H9 (cell line): ENCODE results near the gene CSMD2. TPM values are rescaled to one million over a fixed set of nuclear protein-coding genes. Genes with fewer than 3 reads are reported as not detected.

Experiments
- DNase-seq: peaks from one replicate; pipeline ENCODE4 v3.0.0-alpha.2; 2017
- H2AFZ ChIP-seq: one replicate; pipeline ENCODE4 v1.6.1; 2013; ENCODE audit warnings: mild to moderate bottlenecking, low read length, control low read depth, moderate library complexity
- H2AK5ac ChIP-seq: 2 replicates; pipeline ENCODE4 v1.6.1; 2013; ENCODE audit warnings: low read length, control low read depth, mixed read lengths; ENCODE audit not compliant: insufficient read length
- H2BK120ac ChIP-seq: one replicate; pipeline ENCODE4 v1.6.1; 2013; ENCODE audit warnings: low read depth, mild to moderate bottlenecking, low read length, control low read depth, inconsistent platforms; ENCODE audit not compliant: poor library complexity, severe bottlenecking
- H2BK12ac ChIP-seq: 2 replicates; pipeline ENCODE4 v1.6.1; 2013; ENCODE audit warnings: low read length, control low read depth, mixed read lengths, low read depth; ENCODE audit not compliant: insufficient read length
- H2BK15ac ChIP-seq: 2 replicates; pipeline ENCODE4 v1.6.1; 2013; ENCODE audit warnings: low read depth, low read length, control low read depth
- H2BK20ac ChIP-seq: one replicate; pipeline ENCODE4 v1.6.1; 2013; ENCODE audit warnings: low read depth, mild to moderate bottlenecking, low read length, control low read depth, inconsistent platforms; ENCODE audit not compliant: poor library complexity, severe bottlenecking
- H2BK5ac ChIP-seq: 2 replicates; pipeline ENCODE4 v1.6.1; 2013; ENCODE audit warnings: low read length, control low read depth, mixed read lengths; ENCODE audit not compliant: insufficient read length
- H3K14ac ChIP-seq: 2 replicates; pipeline ENCODE4 v1.6.1; 2013; ENCODE audit warnings: low read length, control low read depth; ENCODE audit not compliant: insufficient read depth
- H3K18ac ChIP-seq: 2 replicates; pipeline ENCODE4 v1.6.1; 2013; ENCODE audit warnings: low read depth, mild to moderate bottlenecking, mixed read lengths, low read length, control low read depth; ENCODE audit not compliant: insufficient read length
- H3K23ac ChIP-seq: 2 replicates; pipeline ENCODE4 v1.6.1; 2013; ENCODE audit warnings: low read length, control low read depth, mixed read lengths, low read depth; ENCODE audit not compliant: insufficient read length
- H3K23me2 ChIP-seq: 2 replicates; pipeline ENCODE4 v1.6.1; 2013; ENCODE audit warnings: low read depth, mild to moderate bottlenecking, mixed read lengths, low read length, control low read depth; ENCODE audit not compliant: insufficient read length, poor library complexity, severe bottlenecking
- H3K27ac ChIP-seq: 2 replicates; pipeline ENCODE4 v1.5.1; 2013; ENCODE audit warnings: low read length, control low read depth, mixed read lengths, low read depth; ENCODE audit not compliant: insufficient read length
- H3K27me3 ChIP-seq: 2 replicates; pipeline ENCODE4 v1.6.1; 2013; ENCODE audit warnings: low read length, control low read depth, inconsistent platforms; ENCODE audit not compliant: insufficient read depth
- H3K4ac ChIP-seq: 2 replicates; pipeline ENCODE4 v1.6.1; 2013; ENCODE audit warnings: low read depth, mild to moderate bottlenecking, control low read depth, inconsistent platforms, low read length, moderate library complexity
- H3K4me1 ChIP-seq: 2 replicates; pipeline ENCODE4 v1.6.1; 2013; ENCODE audit warnings: low read length, control low read depth, inconsistent platforms; ENCODE audit not compliant: insufficient read depth
- H3K4me2 ChIP-seq: 2 replicates; pipeline ENCODE4 v1.6.1; 2013; ENCODE audit warnings: low read length, control low read depth, mixed read lengths; ENCODE audit not compliant: insufficient read length, insufficient read depth
- H3K56ac ChIP-seq: 2 replicates; pipeline ENCODE4 v1.6.1; 2013; ENCODE audit warnings: low read depth, mild to moderate bottlenecking, mixed read lengths, low read length, control low read depth; ENCODE audit not compliant: insufficient read length
- H3K79me1 ChIP-seq: 2 replicates; pipeline ENCODE4 v1.6.1; 2013; ENCODE audit warnings: low read depth, mild to moderate bottlenecking, moderate library complexity, low read length, control low read depth, inconsistent platforms; ENCODE audit not compliant: insufficient read depth, poor library complexity, severe bottlenecking
- H3K79me2 ChIP-seq: 2 replicates; pipeline ENCODE4 v1.6.1; 2013; ENCODE audit warnings: low read length, control low read depth, inconsistent platforms; ENCODE audit not compliant: insufficient read depth
- H3K9ac ChIP-seq: 2 replicates; pipeline ENCODE4 v1.6.1; 2013; ENCODE audit warnings: low read length, control low read depth, mixed read lengths; ENCODE audit not compliant: insufficient read length; ENCODE audit errors: extremely low read depth
- H3K9me3 ChIP-seq: one replicate; pipeline ENCODE4 v1.6.1; 2013; ENCODE audit warnings: low read depth, low read length, inconsistent platforms; ENCODE audit not compliant: control insufficient read depth
- H3T11ph ChIP-seq: one replicate; pipeline ENCODE4 v1.6.1; 2013; ENCODE audit warnings: mild to moderate bottlenecking, low read length, control low read depth, inconsistent platforms
- H4K20me1 ChIP-seq: one replicate; pipeline ENCODE4 v1.6.1; 2013; ENCODE audit not compliant: control insufficient read depth, insufficient read length, insufficient read depth
- H4K5ac ChIP-seq: 2 replicates; pipeline ENCODE4 v1.6.1; 2013; ENCODE audit warnings: low read depth, mild to moderate bottlenecking, mixed read lengths, low read length, control low read depth; ENCODE audit not compliant: insufficient read length
- H4K8ac ChIP-seq: replicated peaks from 2 replicates; pipeline ENCODE4 v1.6.1; 2013; ENCODE audit warnings: low read length, control low read depth, mixed read lengths, low read depth; ENCODE audit not compliant: insufficient read length
- H4K91ac ChIP-seq: 2 replicates; pipeline ENCODE4 v1.6.1; 2013; ENCODE audit warnings: low read depth, mild to moderate bottlenecking, moderate library complexity, mixed read lengths, low read length, control low read depth; ENCODE audit not compliant: insufficient read length
- H3K27ac Mint-ChIP-seq, 3 experiments: 2 replicates in 2 of 3; 3 replicates in 1 of 3; pipeline ENCODE4 v1.8.0; 2020 to 2021; ENCODE audit warnings: mixed read lengths in 3 of 3, mild to moderate bottlenecking in 1 of 3, moderate library complexity in 1 of 3
- H3K27me3 Mint-ChIP-seq: 2 replicates; pipeline ENCODE4 v1.8.0; 2021; ENCODE audit warnings: low read depth, mild to moderate bottlenecking, moderate library complexity, mixed read lengths
- H3K36me3 Mint-ChIP-seq, 3 experiments: 2 replicates in 2 of 3; 3 replicates in 1 of 3; pipeline ENCODE4 v1.8.0; 2020 to 2021; ENCODE audit warnings: low read depth in 3 of 3, mixed read lengths in 3 of 3; ENCODE audit not compliant: insufficient read depth in 1 of 3
- H3K4me1 Mint-ChIP-seq, 2 experiments: 2 replicates each; pipeline ENCODE4 v1.8.0; 2020; ENCODE audit warnings: mixed read lengths in 2 of 2
- H3K4me3 Mint-ChIP-seq, 2 experiments: 2 replicates in 1 of 2; 3 replicates in 1 of 2; pipeline ENCODE4 v1.8.0; 2020 to 2021; ENCODE audit warnings: mild to moderate bottlenecking in 2 of 2, mixed read lengths in 2 of 2, moderate library complexity in 1 of 2
- H3K9me3 Mint-ChIP-seq, 2 experiments: 2 replicates in 1 of 2; 3 replicates in 1 of 2; pipeline ENCODE4 v1.8.0; 2020; ENCODE audit warnings: mild to moderate bottlenecking in 2 of 2, mixed read lengths in 2 of 2, moderate library complexity in 1 of 2
- WGBS: extraction: QIAGEN DNeasy Blood & Tissue Kit; methylation state at CpG from one replicate; pipeline ENCODE4 v1.1.7; 2013; ENCODE audit warnings: missing lambda C conversion rate, low lambda C conversion rate, mixed read lengths; ENCODE audit not compliant: insufficient read length; ENCODE audit errors: extremely low coverage; 5-methylcytosine and 5-hydroxymethylcytosine counted together
- total RNA-seq: library from RNA; stranded (reverse); gene quantifications from 2 replicates; pipeline ENCODE4 v1.2.1, GENCODE V29; 2021
- TF ChIP-seq, protein P1 (sequence below): fragments of 200-600 bp; sonication (generic); conservative IDR thresholded peaks from 3 replicates; pipeline ENCODE4 v1.8.0; 2021; ENCODE audit warnings: antibody characterized with exemption, mild to moderate bottlenecking

Gene CSMD2
- total RNA-seq, 1 experiment from 2014 or later = 6.4 TPM

DNA sequence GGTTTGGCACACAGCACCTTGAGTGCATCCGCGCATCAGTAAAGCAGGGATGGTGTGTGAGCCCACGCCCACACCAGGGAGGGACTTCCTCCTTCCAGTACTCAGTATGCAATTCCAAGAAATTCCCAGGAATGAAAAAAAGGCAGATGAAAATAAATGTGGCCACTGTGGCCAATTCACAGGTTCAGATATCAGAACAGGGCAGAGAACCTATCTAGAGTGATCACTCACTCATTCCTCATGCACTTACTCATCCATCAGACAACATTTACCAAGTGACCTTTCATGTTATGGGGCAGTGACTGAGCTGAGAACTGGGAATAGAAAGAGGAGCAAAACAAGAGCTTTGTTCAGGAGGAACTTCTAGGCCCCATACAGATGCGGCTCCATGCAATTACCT, 578.9 kb downstream of the CSMD2 start:
- Histone ChIP-seq H3K79me2 (no peaks in the 10 kb centered on the region), H2BK20ac (no peak overlapping the region), H3K18ac (no peak overlapping the region), H4K20me1 (no peaks in the 10 kb centered on the region), H2BK120ac (no peak overlapping the region), H2BK15ac (no peak overlapping the region), H3K4me1 (no peaks in the 10 kb centered on the region), H2AK5ac (no peak overlapping the region), H3K23me2 (no peaks in the 10 kb centered on the region), H3K14ac (no peak overlapping the region), H2AFZ (no peak overlapping the region), H3K27me3 (no peaks in the 10 kb centered on the region), H3K4ac (no peak overlapping the region), H3K4me2 (no peak overlapping the region), H4K5ac (no peak overlapping the region), H4K91ac (no peak overlapping the region), H4K8ac (no peak overlapping the region), H2BK12ac (no peak overlapping the region), H3K56ac (no peak overlapping the region), H3T11ph (no peak overlapping the region), H2BK5ac (no peak overlapping the region), H3K27ac (no peak overlapping the region), H3K9ac (no peak overlapping the region), H3K23ac (no peak overlapping the region), H3K79me1 (no peaks in the 10 kb centered on the region), H3K9me3 (no peaks in the 10 kb centered on the region)
- Mint-ChIP-seq H3K27ac (no peak overlapping the region), H3K4me1 (peaks cover 0 to 5% of the 10 kb centered on the region in 2 experiments; a peak in 1 of 4 replicates), H3K9me3 (no peaks in the 10 kb centered on the region), H3K4me3 (no peak overlapping the region), H3K36me3 (no peaks in the 10 kb centered on the region; a peak in 1 of 7 replicates), H3K27me3 (peaks cover 2% of the 10 kb centered on the region)
- TF ChIP-seq, protein P1, sequence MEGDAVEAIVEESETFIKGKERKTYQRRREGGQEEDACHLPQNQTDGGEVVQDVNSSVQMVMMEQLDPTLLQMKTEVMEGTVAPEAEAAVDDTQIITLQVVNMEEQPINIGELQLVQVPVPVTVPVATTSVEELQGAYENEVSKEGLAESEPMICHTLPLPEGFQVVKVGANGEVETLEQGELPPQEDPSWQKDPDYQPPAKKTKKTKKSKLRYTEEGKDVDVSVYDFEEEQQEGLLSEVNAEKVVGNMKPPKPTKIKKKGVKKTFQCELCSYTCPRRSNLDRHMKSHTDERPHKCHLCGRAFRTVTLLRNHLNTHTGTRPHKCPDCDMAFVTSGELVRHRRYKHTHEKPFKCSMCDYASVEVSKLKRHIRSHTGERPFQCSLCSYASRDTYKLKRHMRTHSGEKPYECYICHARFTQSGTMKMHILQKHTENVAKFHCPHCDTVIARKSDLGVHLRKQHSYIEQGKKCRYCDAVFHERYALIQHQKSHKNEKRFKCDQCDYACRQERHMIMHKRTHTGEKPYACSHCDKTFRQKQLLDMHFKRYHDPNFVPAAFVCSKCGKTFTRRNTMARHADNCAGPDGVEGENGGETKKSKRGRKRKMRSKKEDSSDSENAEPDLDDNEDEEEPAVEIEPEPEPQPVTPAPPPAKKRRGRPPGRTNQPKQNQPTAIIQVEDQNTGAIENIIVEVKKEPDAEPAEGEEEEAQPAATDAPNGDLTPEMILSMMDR = no peak
- DNase-seq = no peak
- no CpG with 5 or more reads among the region's 4 CpGs for WGBS
